Neuron (in vitro differentiated cells): ENCODE results near the gene GPX5.
A peak's percentile ranks its signal among the peaks of the same experiment; 100 is the strongest.

ENCODE experiments used
- H2AFZ ChIP-seq: one replicate; pipeline ENCODE4 v1.6.1; 2013; ENCODE audit warnings: low read depth, mild to moderate bottlenecking, inconsistent platforms, low read length, moderate library complexity
- H3K27me3 ChIP-seq: one replicate; pipeline ENCODE4 v1.6.1; 2013; ENCODE audit warnings: low read length; ENCODE audit not compliant: insufficient read depth
- H3K36me3 ChIP-seq: one replicate; pipeline ENCODE4 v1.6.1; 2013; ENCODE audit warnings: low read length; ENCODE audit not compliant: insufficient read depth
- H3K4me1 ChIP-seq: one replicate; pipeline ENCODE4 v1.6.1; 2013; ENCODE audit warnings: low read length; ENCODE audit not compliant: insufficient read depth
- H3K4me3 ChIP-seq: 2 replicates; pipeline ENCODE4 v1.5.1; 2013; ENCODE audit warnings: mild to moderate bottlenecking, low read length, moderate library complexity
- H3K9me3 ChIP-seq: one replicate; pipeline ENCODE4 v1.6.1; 2013; ENCODE audit warnings: low read length

GPX5 gene

GRCh38 chr6:28553986-28554881 is 28.6 kb downstream of the GPX5 start:
- peak overlapping the region; percentile 20 for H3K4me3 ChIP-seq
- peaks cover 16% of the 10 kb centered on the region for H3K4me1 ChIP-seq
- H2AFZ ChIP-seq = peak overlapping the region; percentile 50
- H3K27me3 ChIP-seq = no peaks in the 10 kb centered on the region
- no peaks in the 10 kb centered on the region for H3K36me3 ChIP-seq
- no peaks in the 10 kb centered on the region for H3K9me3 ChIP-seq

- Histone ChIP-seq H3K36me3 (no peaks in the 10 kb centered on the region), H3K27me3 (no peaks in the 10 kb centered on the region)
These were observed 29.5 kb downstream of the GPX5 start for GRCh38 chr6:28555136-28555535.

GRCh38 chr6:28558629-28559028 is 32.9 kb downstream of the GPX5 start:
- Histone ChIP-seq H3K4me3 (no peak overlapping the region), H3K9me3 (no peaks in the 10 kb centered on the region), H3K36me3 (no peaks in the 10 kb centered on the region), H3K27me3 (no peaks in the 10 kb centered on the region), H3K4me1 (peaks cover 13% of the 10 kb centered on the region), H2AFZ (no peak overlapping the region)

More at GRCh38 chr6:28555136-28555535, 29.5 kb downstream of the GPX5 start:
- H3K4me3 ChIP-seq = no peak overlapping the region
- H2AFZ ChIP-seq = peak overlapping the region; percentile 50
- no peaks in the 10 kb centered on the region for H3K9me3 ChIP-seq
- H3K4me1 ChIP-seq = peaks cover 16% of the 10 kb centered on the region

GRCh38 chr6:28563430-28564095 is 37.9 kb downstream of the GPX5 start:
- peaks cover 7% of the 10 kb centered on the region for H3K4me1 ChIP-seq
- no peaks in the 10 kb centered on the region for H3K9me3 ChIP-seq
- H3K27me3 ChIP-seq = no peaks in the 10 kb centered on the region
- H2AFZ ChIP-seq = no peak overlapping the region
- no peaks in the 10 kb centered on the region for H3K36me3 ChIP-seq
- no peak overlapping the region for H3K4me3 ChIP-seq

GRCh38 chr6:28565823-28566526 is 40.3 kb downstream of the GPX5 start:
- peaks cover 10% of the 10 kb centered on the region for H3K4me1 ChIP-seq
- no peaks in the 10 kb centered on the region for H3K9me3 ChIP-seq
- no peak overlapping the region for H3K4me3 ChIP-seq
- no peaks in the 10 kb centered on the region for H3K27me3 ChIP-seq
- no peak overlapping the region for H2AFZ ChIP-seq
- no peaks in the 10 kb centered on the region for H3K36me3 ChIP-seq

- Histone ChIP-seq H2AFZ (no peak overlapping the region), H3K36me3 (no peaks in the 10 kb centered on the region), H3K4me1 (peaks cover 10% of the 10 kb centered on the region), H3K9me3 (no peaks in the 10 kb centered on the region), H3K4me3 (no peak overlapping the region), H3K27me3 (no peaks in the 10 kb centered on the region)
These were observed 41.0 kb downstream of the GPX5 start for GRCh38 chr6:28566527-28567252.

GRCh38 chr6:28567506-28567905 is 41.8 kb downstream of the GPX5 start:
- Histone ChIP-seq H3K4me3 (no peak overlapping the region), H3K36me3 (no peaks in the 10 kb centered on the region), H2AFZ (no peak overlapping the region), H3K9me3 (no peaks in the 10 kb centered on the region), H3K27me3 (no peaks in the 10 kb centered on the region), H3K4me1 (peaks cover 10% of the 10 kb centered on the region)

- Histone ChIP-seq H3K4me3 (no peak overlapping the region), H3K9me3 (no peaks in the 10 kb centered on the region)
These were observed 42.9 kb downstream of the GPX5 start for GRCh38 chr6:28568515-28569108.

GRCh38 chr6:28569748-28570147 is 44.1 kb downstream of the GPX5 start:
- no peaks in the 10 kb centered on the region for H3K9me3 ChIP-seq
- H3K4me3 ChIP-seq = no peak overlapping the region
- H3K27me3 ChIP-seq = no peaks in the 10 kb centered on the region
- no peak overlapping the region for H2AFZ ChIP-seq
- peaks cover 2% of the 10 kb centered on the region for H3K36me3 ChIP-seq
- H3K4me1 ChIP-seq = peaks cover 3% of the 10 kb centered on the region

More at GRCh38 chr6:28568515-28569108, 42.9 kb downstream of the GPX5 start:
- no peaks in the 10 kb centered on the region for H3K36me3 ChIP-seq
- no peaks in the 10 kb centered on the region for H3K27me3 ChIP-seq
- no peak overlapping the region for H2AFZ ChIP-seq
- H3K4me1 ChIP-seq = peaks cover 7% of the 10 kb centered on the region

GRCh38 chr6:28580475-28580874 is 54.8 kb downstream of the GPX5 start:
- Histone ChIP-seq H2AFZ (no peak overlapping the region), H3K9me3 (no peaks in the 10 kb centered on the region), H3K27me3 (no peaks in the 10 kb centered on the region), H3K4me3 (no peak overlapping the region), H3K36me3 (peaks cover 2% of the 10 kb centered on the region), H3K4me1 (peaks cover 4% of the 10 kb centered on the region)

GRCh38 chr6:28583463-28583862 is 57.8 kb downstream of the GPX5 start:
- H3K9me3 ChIP-seq = no peaks in the 10 kb centered on the region
- H3K4me3 ChIP-seq = no peak overlapping the region
- H3K27me3 ChIP-seq = no peaks in the 10 kb centered on the region
- peaks cover 9% of the 10 kb centered on the region for H3K4me1 ChIP-seq
- no peak overlapping the region for H2AFZ ChIP-seq
- H3K36me3 ChIP-seq = no peaks in the 10 kb centered on the region
